SK-N-SH (cell line): ENCODE data around the gene DPYSL4. TPM values are rescaled to one million over a fixed set of nuclear protein-coding genes. Genes with fewer than 3 reads are reported as not detected.

ENCODE experiments used
- CTCF ChIA-PET: fragments of 300-600, 350-600 bp; formaldehyde crosslinking; extraction: SDS; loops from one replicate; lab custom pipeline; 2021; lab: Yijun Ruan, JAX
- POLR2A ChIA-PET: fragments of 350-600 bp; sonication (Branson Sonifier 250); formaldehyde crosslinking; extraction: SDS; loops from one replicate; lab custom pipeline; 2020; ENCODE audit warnings: antibody characterized with exemption, inconsistent platforms; lab: Yijun Ruan, JAX
- DNase-seq: peaks from one replicate; pipeline ENCODE4 v3.0.0; 2012
- H2AFZ ChIP-seq: fragments of 200-600 bp; sonication (generic); 2 replicates; pipeline ENCODE4 v1.8.1; 2016; ENCODE audit warnings: antibody characterized with exemption, mild to moderate bottlenecking, low read depth
- H3F3A ChIP-seq: fragments of 200-600 bp; sonication (generic); replicated peaks from 2 replicates; pipeline ENCODE3; 2016; ENCODE audit warnings: antibody characterized with exemption, mild to moderate bottlenecking; ENCODE audit not compliant: insufficient read depth
- H3K27ac ChIP-seq, 2 experiments: fragments of 200-500 bp in 1 of 2; fragments of 200-600 bp in 1 of 2; sonication (Bioruptor generic) in 1 of 2; sonication (generic), shearing (Covaris generic) in 1 of 2; 2 replicates each; pipeline versions ENCODE4 v1.5.1 to v1.6.1; 2014 to 2016; ENCODE audit warnings: low read depth in 2 of 2, inconsistent platforms in 1 of 2, low read length in 1 of 2, mild to moderate bottlenecking in 1 of 2, mixed read lengths in 1 of 2
- H3K27me3 ChIP-seq: fragments of 200-600 bp; sonication (generic), shearing (Covaris generic); 2 replicates; pipeline ENCODE4 v1.6.1; 2016; ENCODE audit warnings: mixed run types; ENCODE audit not compliant: insufficient read depth
- H3K36me3 ChIP-seq, 2 experiments: fragments of 200-500 bp in 1 of 2; fragments of 200-600 bp in 1 of 2; sonication (Bioruptor generic) in 1 of 2; sonication (generic) in 1 of 2; replicated peaks in 1 of 2; 2 replicates each; pipeline versions ENCODE3 to v1.5.1; 2014 to 2016; ENCODE audit warnings: low read length in 1 of 2, mild to moderate bottlenecking in 1 of 2; ENCODE audit not compliant: insufficient read depth in 2 of 2, control insufficient read depth in 1 of 2
- H3K4me1 ChIP-seq, 2 experiments: fragments of 200-500 bp in 1 of 2; fragments of 200-600 bp in 1 of 2; sonication (Bioruptor generic) in 1 of 2; sonication (generic), shearing (Covaris generic) in 1 of 2; 2 replicates each; pipeline versions ENCODE4 v1.5.1 to v1.6.1; 2014 to 2016; ENCODE audit warnings: low read depth in 1 of 2, low read length in 1 of 2, mixed run types in 1 of 2; ENCODE audit not compliant: insufficient read depth in 2 of 2, control insufficient read depth in 1 of 2
- H3K4me2 ChIP-seq: fragments of 200-600 bp; sonication (generic), shearing (Covaris generic); 2 replicates; pipeline ENCODE4 v1.6.1; 2017; ENCODE audit warnings: mixed run types
- H3K4me3 ChIP-seq, 2 experiments: fragments of 200-500 bp in 1 of 2; fragments of 200-600 bp in 1 of 2; sonication (Bioruptor generic) in 1 of 2; sonication (generic), shearing (Covaris generic) in 1 of 2; 2 replicates each; pipeline versions ENCODE4 v1.5.1 to v1.8.1; 2014 to 2016; ENCODE audit warnings: low read depth in 2 of 2, inconsistent platforms in 1 of 2, low read length in 1 of 2, mild to moderate bottlenecking in 1 of 2, mixed read lengths in 1 of 2, moderate library complexity in 1 of 2
- H3K79me2 ChIP-seq: fragments of 200-600 bp; sonication (generic); 2 replicates; pipeline ENCODE4 v1.8.1; 2017; ENCODE audit warnings: mild to moderate bottlenecking; ENCODE audit not compliant: insufficient read depth
- H3K9ac ChIP-seq: fragments of 200-600 bp; sonication (generic); 2 replicates; pipeline ENCODE4 v1.6.1; 2017; ENCODE audit warnings: mixed run types
- H3K9me2 ChIP-seq: fragments of 200-600 bp; sonication (generic); 2 replicates; pipeline ENCODE4 v1.6.1; 2017; ENCODE audit warnings: mixed run types
- H3K9me3 ChIP-seq: fragments of 200-600 bp; sonication (generic); 2 replicates; pipeline ENCODE4 v1.6.1; 2017; ENCODE audit warnings: mixed run types, mild to moderate bottlenecking, moderate library complexity
- H4K20me1 ChIP-seq: fragments of 200-600 bp; sonication (generic); 2 replicates; pipeline ENCODE4 v1.6.1; 2017; ENCODE audit warnings: mild to moderate bottlenecking, mixed run types; ENCODE audit not compliant: insufficient read depth
- CHD2 ChIP-seq: fragments of 150-350 bp; IDR thresholded peaks from 2 replicates; pipeline ENCODE4 v1.6.1; 2018; ENCODE audit warnings: low read length; ENCODE audit not compliant: partially characterized antibody
- EZH2phosphoT487 ChIP-seq: fragments of 200-600 bp; sonication (generic); IDR thresholded peaks from 2 replicates; pipeline ENCODE4 v1.6.1; 2017; ENCODE audit warnings: low read depth, mixed run types, mild to moderate bottlenecking, antibody characterized with exemption, moderate library complexity, borderline replicate concordance
- NFIC ChIP-seq: IDR thresholded peaks from 2 replicates; pipeline ENCODE4 v1.4.0; 2012; ENCODE audit warnings: borderline replicate concordance
- NRF1 ChIP-seq: IDR thresholded peaks from 2 replicates; pipeline ENCODE4 v1.6.1; 2012; ENCODE audit warnings: low read depth, mild to moderate bottlenecking, low read length
- RFX5 ChIP-seq: IDR thresholded peaks from 2 replicates; pipeline ENCODE4 v1.6.1; 2012; ENCODE audit warnings: mild to moderate bottlenecking, improper control_type of control experiment, low read length
- RXRA ChIP-seq: IDR thresholded peaks from 2 replicates; pipeline ENCODE4 v1.4.0; 2012; ENCODE audit warnings: low read depth, mild to moderate bottlenecking, borderline replicate concordance
- SMC3 ChIP-seq: IDR thresholded peaks from 2 replicates; pipeline ENCODE4 v1.6.1; 2012; ENCODE audit warnings: low read depth, low read length, improper control_type of control experiment
- TAF1 ChIP-seq: IDR thresholded peaks from 2 replicates; pipeline ENCODE4 v1.6.1; 2012; ENCODE audit warnings: low read depth, mild to moderate bottlenecking, low read length, moderate library complexity, borderline replicate concordance
- TCF12 ChIP-seq: IDR thresholded peaks from 2 replicates; pipeline ENCODE4 v1.4.0; 2012
- USF2 ChIP-seq: fragments of 150-350 bp; IDR thresholded peaks from 2 replicates; pipeline ENCODE4 v1.6.1; 2017; ENCODE audit warnings: antibody characterized with exemption, low read length, low read depth, borderline replicate concordance
- WGBS: methylation state at CpG from one replicate; pipeline ENCODE4 v1.1.6; 2017; ENCODE audit warnings: low lambda C conversion rate; 5-methylcytosine and 5-hydroxymethylcytosine counted together
- polyA plus RNA-seq, 3 experiments: library from polyadenylated mRNA; depleted of rRNA; stranded (reverse); fragments of >200 nt; gene quantifications; 2 replicates each; pipeline ENCODE4 v1.2.3, GENCODE V29; 2012

The DPYSL4 gene
- polyA plus RNA-seq, 1 of the 3 experiments (the other 2 are of a cell fraction), result 21.8 TPM

GRCh38 chr10:132187430-132188138 lies 836 bp downstream of the DPYSL4 start:
- TF ChIP-seq TAF1 (no peak), TCF12 (no peak), EZH2phosphoT487 (no peak), RXRA (no peak), RFX5 (no peak), CHD2 (no peak)

GRCh38 chr10:132188331-132188730 lies 1.6 kb downstream of the DPYSL4 start:
- peak overlapping the region; percentile 99 for H3K4me2 ChIP-seq
- H3K36me3 ChIP-seq, result peaks cover 0 to 22% of the 10 kb centered on the region in 2 experiments
- 56% methylated on average over 12 of the region's 13 CpGs for WGBS
- H3K9ac ChIP-seq, result no peak overlapping the region; the same call in 1 of the 2 replicates
- peaks cover 8% of the 10 kb centered on the region for H3F3A ChIP-seq
- H3K27me3 ChIP-seq, result no peaks in the 10 kb centered on the region
- DNase-seq, result no peak
- peak overlapping the region; percentile 79 to 85 for H3K4me3 ChIP-seq
- ChIA-PET POLR2A (interaction anchor here (1.3 to 1.7 kb wide), 2 partner anchors 13 to 18 kb away, joined by 3 to 5 read pairs; no protein-coding TSS in a partner anchor), CTCF (no interaction called here)
- H4K20me1 ChIP-seq, result peaks cover 42% of the 10 kb centered on the region
- no peaks in the 10 kb centered on the region for H3K9me2 ChIP-seq
- no peak for TF ChIP-seq USF2
- TF ChIP-seq SMC3, result 0 out of 2 replicates have a peak, but pooled peaks have one; percentile 1
- no peak overlapping the region for H2AFZ ChIP-seq
- H3K9me3 ChIP-seq, result no peaks in the 10 kb centered on the region
- no peak overlapping the region; a peak in 1 of 4 replicates for H3K27ac ChIP-seq
- peaks cover 16% of the 10 kb centered on the region; the same call in 1 of the 2 replicates for H3K79me2 ChIP-seq
- peaks cover 0 to 26% of the 10 kb centered on the region in 2 experiments; a peak in 1 of 4 replicates for H3K4me1 ChIP-seq

More at GRCh38 chr10:132187430-132188138, 836 bp downstream of the DPYSL4 start:
- WGBS, result 0% methylated on average over 4 of the region's 58 CpGs
- peaks cover 16% of the 10 kb centered on the region; the same call in 1 of the 2 replicates for H3K79me2 ChIP-seq
- ChIA-PET POLR2A (interaction anchor here (1.3 to 1.7 kb wide), 2 partner anchors 12 to 19 kb away, joined by 3 to 5 read pairs; no protein-coding TSS in a partner anchor), CTCF (no interaction called here)
- H3K27me3 ChIP-seq, result no peaks in the 10 kb centered on the region
- peak; percentile 73 for DNase-seq
- peaks cover 35% of the 10 kb centered on the region for H4K20me1 ChIP-seq
- peaks cover 0 to 14% of the 10 kb centered on the region in 2 experiments for H3K36me3 ChIP-seq
- peak overlapping the region; percentile 77 for H3K9ac ChIP-seq
- H3K9me2 ChIP-seq, result no peaks in the 10 kb centered on the region
- H3K4me2 ChIP-seq, result peak overlapping the region; percentile 99
- H3K4me1 ChIP-seq, result peaks cover 0 to 19% of the 10 kb centered on the region in 2 experiments; a peak in 1 of 4 replicates
- peak overlapping the region in 1 of 2 experiments; percentile 47; a peak in 1 of 4 replicates for H3K27ac ChIP-seq
- H3K4me3 ChIP-seq, result peak overlapping the region; percentile 79 to 85
- peaks cover 8% of the 10 kb centered on the region for H3F3A ChIP-seq
- no peak overlapping the region for H2AFZ ChIP-seq
- H3K9me3 ChIP-seq, result no peaks in the 10 kb centered on the region

- no peak overlapping the region for H2AFZ ChIP-seq
- H3K4me1 ChIP-seq, result peaks cover 0 to 26% of the 10 kb centered on the region in 2 experiments; a peak in 1 of 4 replicates
- no peak overlapping the region for H3K9ac ChIP-seq
- TF ChIP-seq NFIC (no peak), NRF1 (no peak)
- TF ChIP-seq, all 33 proteins: peak for 0
- no peak for DNase-seq
- Histone ChIP-seq H3K4me2 (no peak overlapping the region), H3K27me3 (no peaks in the 10 kb centered on the region), H3K9me2 (no peaks in the 10 kb centered on the region), H3K9me3 (no peaks in the 10 kb centered on the region), H3F3A (peaks cover 8% of the 10 kb centered on the region), H3K79me2 (peaks cover 16% of the 10 kb centered on the region; the same call in 1 of the 2 replicates), H3K4me3 (no peak overlapping the region), H3K27ac (no peak overlapping the region), H4K20me1 (peaks cover 49% of the 10 kb centered on the region), H3K36me3 (peaks cover 0 to 29% of the 10 kb centered on the region in 2 experiments)
- POLR2A ChIA-PET, result no interaction called here
- 90% methylated on average over 13 of the region's 16 CpGs for WGBS
- CTCF ChIA-PET, result no interaction called here
Measured at GRCh38 chr10:132189016-132189415, 2.3 kb downstream of the DPYSL4 start.
